ENCODE measurements around the gene PRKCE.
"Not testable (repeated sequence)": the region's sequence is repeated elsewhere in the genome, so short reads cannot be mapped to it uniquely, and the experiment has no call there.

PRKCE gene

GRCh38 chr2:45852450-45853150, 201.1 kb downstream of the PRKCE start:
- TF ChIP-seq CTCF (conservative IDR thresholded peaks at IDR 0.05; ENCODE audit: low read depth, low read length): no peak

GRCh38 chr2:45855374-45855773, 203.9 kb downstream of the PRKCE start:
- TF ChIP-seq CTCF (conservative IDR thresholded peaks at IDR 0.05; ENCODE audit: low read depth, low read length): no peak
- no peak for DNase-seq (ENCODE audit: low read depth)
- H3K4me3 ChIP-seq (ENCODE audit: low read length): no peak overlapping the region

More at GRCh38 chr2:45852450-45853150, 201.1 kb downstream of the PRKCE start:
- H3K4me3 ChIP-seq (ENCODE audit: low read length): no peak overlapping the region
- DNase-seq (ENCODE audit: low read depth): no peak

GRCh38 chr2:45856391-45857274, 205.2 kb downstream of the PRKCE start:
- TF ChIP-seq CTCF (conservative IDR thresholded peaks at IDR 0.05; ENCODE audit: low read depth, low read length): no peak
- DNase-seq (ENCODE audit: low read depth): no peak
- H3K4me3 ChIP-seq (ENCODE audit: low read length): no peak overlapping the region

- H3K4me3 ChIP-seq (ENCODE audit: low read length): no peak overlapping the region
- no peak for DNase-seq (ENCODE audit: low read depth)
- no peak for TF ChIP-seq CTCF (conservative IDR thresholded peaks at IDR 0.05; ENCODE audit: low read depth, low read length)
Observed at GRCh38 chr2:45857275-45857609, 205.8 kb downstream of the PRKCE start.

- DNase-seq (ENCODE audit: low read depth): no peak
- TF ChIP-seq CTCF (conservative IDR thresholded peaks at IDR 0.05; ENCODE audit: low read depth, low read length): no peak
- no peak overlapping the region for H3K4me3 ChIP-seq (ENCODE audit: low read length)
Observed at GRCh38 chr2:45857867-45858520, 206.5 kb downstream of the PRKCE start.

- H3K4me3 ChIP-seq (ENCODE audit: low read length); DNase-seq (ENCODE audit: low read depth): not testable (repeated sequence)
Observed at GRCh38 chr2:45858872-45859271, 207.4 kb downstream of the PRKCE start.

- no peak for DNase-seq (ENCODE audit: low read depth)
- no peak overlapping the region for H3K4me3 ChIP-seq (ENCODE audit: low read length)
- TF ChIP-seq CTCF (conservative IDR thresholded peaks at IDR 0.05; ENCODE audit: low read depth, low read length): no peak
Observed at GRCh38 chr2:45859682-45860081, 208.2 kb downstream of the PRKCE start.
